GM12872 (cell line): ENCODE results near the gene UBE2E3.

Source experiments
- CTCF ChIP-seq: IDR thresholded peaks from 3 replicates; pipeline ENCODE4 v1.5.1; 2011; ENCODE audit warnings: low read depth, mild to moderate bottlenecking, low read length, moderate library complexity; ENCODE audit not compliant: insufficient read depth

UBE2E3 gene

GRCh38 chr2:181065458-181065857 is 85.1 kb downstream of the UBE2E3 start:
- no peak for TF ChIP-seq CTCF

- no peak for TF ChIP-seq CTCF
Measured at GRCh38 chr2:181066333-181066732, 85.9 kb downstream of the UBE2E3 start.

- TF ChIP-seq CTCF, result no peak
Measured at GRCh38 chr2:181070119-181070835, 89.9 kb downstream of the UBE2E3 start.

- TF ChIP-seq CTCF, result no peak
Measured at GRCh38 chr2:181070836-181071200, 90.4 kb downstream of the UBE2E3 start.

GRCh38 chr2:181072486-181073235 is 92.3 kb downstream of the UBE2E3 start:
- TF ChIP-seq CTCF, result no peak

- no peak for TF ChIP-seq CTCF
Measured at GRCh38 chr2:181073896-181074295, 93.5 kb downstream of the UBE2E3 start.

- no peak for TF ChIP-seq CTCF
Measured at GRCh38 chr2:181074457-181074856, 94.1 kb downstream of the UBE2E3 start.
